ENCODE measurements around the gene KDM1B. TPM values are rescaled to one million over a fixed set of nuclear protein-coding genes. Genes with fewer than 3 reads are reported as not detected.

The KDM1B gene
- total and polyA plus RNA-seq, 2 donors (not counting 3 experiments of a cell fraction or from before 2014, with no cell fraction given): 3.0 to 10.8 TPM

GRCh38 chr6:18260448-18261106, 105.4 kb downstream of the KDM1B start:
- Histone ChIP-seq H3K9ac (replicated peaks; ENCODE audit: extremely low read depth, insufficient read depth, low read length) (no peak overlapping the region), H3K27ac (ENCODE audit: insufficient read depth, low read depth, low read length) (no peak overlapping the region), H3K36me3 (ENCODE audit: control insufficient read depth in 2 of 2, extremely low read depth in 1 of 2, insufficient read depth in 2 of 2, low read length in 2 of 2) (peaks cover 2 to 20% of the 10 kb centered on the region in 2 experiments), H3K27me3 (ENCODE audit: control insufficient read depth in 2 of 2, insufficient read depth in 2 of 2, low read length in 2 of 2) (no peaks in the 10 kb centered on the region), H3K4me2 (ENCODE audit: insufficient read depth, low read length) (peak overlapping the region; percentile 32), H3K4me3 (replicated peaks in 1 of 3; ENCODE audit: insufficient read depth in 1 of 3, low read depth in 1 of 3, low read length in 3 of 3) (no peak overlapping the region), H4K20me1 (replicated peaks; ENCODE audit: control insufficient read depth, extremely low read depth, insufficient read depth, low read length) (peaks cover 4% of the 10 kb centered on the region), H3K4me1 (ENCODE audit: control insufficient read depth, extremely low read depth, insufficient read depth, low read length) (peaks cover 32% of the 10 kb centered on the region), H3K9me1 (replicated peaks; ENCODE audit: control insufficient read depth, extremely low read depth, insufficient read depth, low read length) (no peaks in the 10 kb centered on the region), H3K79me2 (ENCODE audit: control insufficient read depth, insufficient read depth, low read length) (peaks cover 82% of the 10 kb centered on the region), H2AFZ (ENCODE audit: low read depth, low read length) (no peak overlapping the region), H3K9me3 (replicated peaks; ENCODE audit: control insufficient read depth, insufficient read depth, low read length) (no peaks in the 10 kb centered on the region)
- ChIA-PET POLR2A (no interaction called here), CTCF (interaction anchor here (0.8 to 0.9 kb wide), 2 partner anchors 8 to 9 kb away, joined by 3 to 4 read pairs; no protein-coding TSS in a partner anchor)
- no peak for FAIRE-seq
- BruUV-seq (replicated peaks): no TSS peak
- TF ChIP-seq JUN (IDR thresholded peaks at IDR 0.05; ENCODE audit: borderline replicate concordance, insufficient read depth, insufficient read length, low read depth): no peak
- TF ChIP-seq MYC (IDR thresholded peaks at IDR 0.05; ENCODE audit: low read depth, low read length): no peak
- no peak for TF ChIP-seq POLR2A (IDR thresholded peaks at IDR 0.05; ENCODE audit: low read depth, low read length)
- no peak for TF ChIP-seq POLR2AphosphoS5 (IDR thresholded peaks at IDR 0.05; ENCODE audit: insufficient read depth, low read depth, low read length)
- TF ChIP-seq MAX (IDR thresholded peaks at IDR 0.05; ENCODE audit: insufficient read depth, insufficient read length): no peak
- no peak for TF ChIP-seq FOS (IDR thresholded peaks at IDR 0.05; ENCODE audit: borderline replicate concordance, insufficient read depth, low read length)
- TF ChIP-seq GATA2 (IDR thresholded peaks at IDR 0.05; ENCODE audit: insufficient read depth, insufficient read length, low read depth, low read length): no peak
- no peak for TF ChIP-seq EZH2 (IDR thresholded peaks at IDR 0.05; ENCODE audit: borderline replicate concordance, low read depth, low read length, severe bottlenecking)
- no peak for TF ChIP-seq CTCF (IDR thresholded peaks at IDR 0.05; ENCODE audit: extremely low read depth in 1 of 2, insufficient read depth in 1 of 2, low read depth in 1 of 2, low read length in 2 of 2)
- intact Hi-C loops (cut with micrococcal nuclease) (loop anchor here (5.0 kb wide), 2 partner anchors 127 to 273 kb away; partner anchors contain the start of genes KIF13A and RNF144B), dilution Hi-C loops (cut with MboI; ENCODE audit: extremely low pct_ligation_motif_present, low sequenced_read_pairs) (no loop called here)
- DNase-seq (ENCODE audit: low read depth, low spot score): no peak
